Measurements from ENCODE around the gene RMC1.
"Not testable (repeated sequence)": the region's sequence is repeated elsewhere in the genome, so short reads cannot be mapped to it uniquely, and the experiment has no call there.

DNA sequence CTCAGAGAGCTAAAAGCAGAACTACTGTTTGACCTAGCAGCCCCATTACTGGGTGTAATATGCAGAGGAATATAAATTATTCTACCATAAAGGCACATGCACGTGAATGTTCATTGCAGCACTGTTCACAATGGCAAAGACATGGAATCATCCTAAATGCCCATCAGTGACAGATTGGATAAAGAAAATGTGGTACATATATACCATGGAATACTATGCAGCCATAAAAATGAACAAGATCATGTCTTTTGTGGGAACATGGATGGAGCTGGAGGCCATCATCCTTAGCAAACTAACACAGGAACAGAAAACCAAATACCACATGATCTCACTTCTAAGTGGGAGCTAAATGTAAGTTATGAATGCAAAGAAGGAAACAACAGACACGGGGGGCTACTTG lies 7.6 kb downstream of the RMC1 start:
- TF ChIP-seq, protein P1, sequence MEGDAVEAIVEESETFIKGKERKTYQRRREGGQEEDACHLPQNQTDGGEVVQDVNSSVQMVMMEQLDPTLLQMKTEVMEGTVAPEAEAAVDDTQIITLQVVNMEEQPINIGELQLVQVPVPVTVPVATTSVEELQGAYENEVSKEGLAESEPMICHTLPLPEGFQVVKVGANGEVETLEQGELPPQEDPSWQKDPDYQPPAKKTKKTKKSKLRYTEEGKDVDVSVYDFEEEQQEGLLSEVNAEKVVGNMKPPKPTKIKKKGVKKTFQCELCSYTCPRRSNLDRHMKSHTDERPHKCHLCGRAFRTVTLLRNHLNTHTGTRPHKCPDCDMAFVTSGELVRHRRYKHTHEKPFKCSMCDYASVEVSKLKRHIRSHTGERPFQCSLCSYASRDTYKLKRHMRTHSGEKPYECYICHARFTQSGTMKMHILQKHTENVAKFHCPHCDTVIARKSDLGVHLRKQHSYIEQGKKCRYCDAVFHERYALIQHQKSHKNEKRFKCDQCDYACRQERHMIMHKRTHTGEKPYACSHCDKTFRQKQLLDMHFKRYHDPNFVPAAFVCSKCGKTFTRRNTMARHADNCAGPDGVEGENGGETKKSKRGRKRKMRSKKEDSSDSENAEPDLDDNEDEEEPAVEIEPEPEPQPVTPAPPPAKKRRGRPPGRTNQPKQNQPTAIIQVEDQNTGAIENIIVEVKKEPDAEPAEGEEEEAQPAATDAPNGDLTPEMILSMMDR (IDR thresholded peaks at IDR 0.05): not testable (repeated sequence)
- not testable (repeated sequence) for TF ChIP-seq POLR2A (IDR thresholded peaks at IDR 0.05)
